ENCODE results near the gene KIF19.

The KIF19 gene

GRCh38 chr17:74307984-74308773 lies 17.8 kb upstream of the KIF19 start:
- Histone ChIP-seq H3K27ac (peak overlapping the region; percentile 12), H3K36me3 (no peaks in the 10 kb centered on the region), H3K4me3 (ENCODE audit: low read depth, low read length) (no peak overlapping the region), H3K27me3 (ENCODE audit: insufficient read depth, low read depth, severe bottlenecking) (no peaks in the 10 kb centered on the region), H3K9me3 (ENCODE audit: severe bottlenecking) (peaks cover 11% of the 10 kb centered on the region)
- TF ChIP-seq, protein P1, sequence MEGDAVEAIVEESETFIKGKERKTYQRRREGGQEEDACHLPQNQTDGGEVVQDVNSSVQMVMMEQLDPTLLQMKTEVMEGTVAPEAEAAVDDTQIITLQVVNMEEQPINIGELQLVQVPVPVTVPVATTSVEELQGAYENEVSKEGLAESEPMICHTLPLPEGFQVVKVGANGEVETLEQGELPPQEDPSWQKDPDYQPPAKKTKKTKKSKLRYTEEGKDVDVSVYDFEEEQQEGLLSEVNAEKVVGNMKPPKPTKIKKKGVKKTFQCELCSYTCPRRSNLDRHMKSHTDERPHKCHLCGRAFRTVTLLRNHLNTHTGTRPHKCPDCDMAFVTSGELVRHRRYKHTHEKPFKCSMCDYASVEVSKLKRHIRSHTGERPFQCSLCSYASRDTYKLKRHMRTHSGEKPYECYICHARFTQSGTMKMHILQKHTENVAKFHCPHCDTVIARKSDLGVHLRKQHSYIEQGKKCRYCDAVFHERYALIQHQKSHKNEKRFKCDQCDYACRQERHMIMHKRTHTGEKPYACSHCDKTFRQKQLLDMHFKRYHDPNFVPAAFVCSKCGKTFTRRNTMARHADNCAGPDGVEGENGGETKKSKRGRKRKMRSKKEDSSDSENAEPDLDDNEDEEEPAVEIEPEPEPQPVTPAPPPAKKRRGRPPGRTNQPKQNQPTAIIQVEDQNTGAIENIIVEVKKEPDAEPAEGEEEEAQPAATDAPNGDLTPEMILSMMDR (IDR thresholded peaks at IDR 0.05; ENCODE audit: low read depth, low read length): no peak
- no peak for DNase-seq

DNA sequence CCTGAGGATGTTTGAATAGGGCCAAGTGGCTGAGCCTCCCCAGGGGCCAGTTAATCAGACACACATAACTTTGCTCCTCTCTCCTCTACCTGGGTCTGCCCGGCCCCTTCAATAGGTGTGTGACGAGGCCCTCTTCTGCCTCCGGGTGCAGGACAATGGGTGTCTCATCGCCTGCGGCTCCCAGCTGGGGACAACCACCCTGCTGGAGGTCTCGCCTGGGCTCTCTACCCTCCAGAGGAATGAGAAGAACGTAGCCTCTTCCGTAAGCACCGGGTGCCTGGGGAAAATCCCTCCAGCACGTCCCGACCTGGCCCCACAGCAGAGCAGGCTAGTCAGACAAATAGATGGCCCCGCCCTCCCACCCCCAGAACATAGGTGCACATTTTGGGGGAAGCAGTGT lies 16.1 kb upstream of the KIF19 start:
- no peak overlapping the region; the same call in 1 of the 2 replicates for H3K27ac ChIP-seq
- H3K36me3 ChIP-seq: no peaks in the 10 kb centered on the region
- H3K9me3 ChIP-seq (ENCODE audit: severe bottlenecking): peaks cover 11% of the 10 kb centered on the region
- no peak overlapping the region for H3K4me3 ChIP-seq (ENCODE audit: low read depth, low read length)
- H3K27me3 ChIP-seq (ENCODE audit: insufficient read depth, low read depth, severe bottlenecking): no peaks in the 10 kb centered on the region
- TF ChIP-seq, protein P1 (IDR thresholded peaks at IDR 0.05; ENCODE audit: low read depth, low read length): no peak
- no peak for DNase-seq

GRCh38 chr17:74314877-74315276 lies 11.1 kb upstream of the KIF19 start:
- no peak overlapping the region for H3K27ac ChIP-seq
- no peak overlapping the region for H3K4me3 ChIP-seq (ENCODE audit: low read depth, low read length)
- TF ChIP-seq, protein P1 (IDR thresholded peaks at IDR 0.05; ENCODE audit: low read depth, low read length): no peak
- H3K9me3 ChIP-seq (ENCODE audit: severe bottlenecking): peaks cover 9% of the 10 kb centered on the region
- no peaks in the 10 kb centered on the region for H3K27me3 ChIP-seq (ENCODE audit: insufficient read depth, low read depth, severe bottlenecking)
- no peak for DNase-seq
- no peaks in the 10 kb centered on the region for H3K36me3 ChIP-seq

DNA sequence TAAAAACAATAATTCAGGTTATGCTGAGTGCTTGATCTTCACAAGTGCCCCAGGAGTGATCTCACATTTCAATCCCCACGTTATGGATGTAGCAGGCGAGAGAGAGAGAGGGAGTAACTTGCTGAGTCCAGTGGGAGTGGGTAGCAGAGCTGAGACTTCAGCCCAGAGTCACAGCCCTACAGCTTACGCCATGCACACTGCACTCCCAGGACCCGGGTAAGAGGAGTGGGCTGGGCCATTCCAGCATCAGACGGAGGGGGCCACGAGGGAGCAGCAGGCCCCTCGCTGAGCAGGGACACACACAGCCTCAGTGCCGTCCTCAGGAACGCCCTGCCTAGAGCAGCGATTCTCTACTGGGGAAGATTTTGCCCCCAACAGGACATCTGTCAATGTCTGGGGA lies 9.8 kb upstream of the KIF19 start:
- DNase-seq: no peak
- TF ChIP-seq, protein P1 (IDR thresholded peaks at IDR 0.05; ENCODE audit: low read depth, low read length): no peak

GRCh38 chr17:74317071-74317470 lies 9.0 kb upstream of the KIF19 start:
- H3K9me3 ChIP-seq (ENCODE audit: severe bottlenecking): peaks cover 5% of the 10 kb centered on the region
- no peaks in the 10 kb centered on the region for H3K36me3 ChIP-seq
- TF ChIP-seq, protein P1 (IDR thresholded peaks at IDR 0.05; ENCODE audit: low read depth, low read length): no peak
- H3K27ac ChIP-seq: no peak overlapping the region
- no peak overlapping the region for H3K4me3 ChIP-seq (ENCODE audit: low read depth, low read length)
- DNase-seq: no peak
- no peaks in the 10 kb centered on the region for H3K27me3 ChIP-seq (ENCODE audit: insufficient read depth, low read depth, severe bottlenecking)

More for the DNA sequence above, 9.8 kb upstream of the KIF19 start:
- Histone ChIP-seq H3K27ac (no peak overlapping the region; the same call in 1 of the 2 replicates), H3K27me3 (ENCODE audit: insufficient read depth, low read depth, severe bottlenecking) (no peaks in the 10 kb centered on the region), H3K9me3 (ENCODE audit: severe bottlenecking) (peaks cover 9% of the 10 kb centered on the region), H3K4me3 (ENCODE audit: low read depth, low read length) (no peak overlapping the region), H3K36me3 (no peaks in the 10 kb centered on the region)
